ENCODE measurements around the gene EYA2. TPM values are rescaled to one million over a fixed set of nuclear protein-coding genes. Genes with fewer than 3 reads are reported as not detected.

Gene EYA2
- total and polyA plus RNA-seq, 2 donors from 2014 or later, result 2.6 to 7.9 TPM

- no peaks in the 10 kb centered on the region for H3K4me1 ChIP-seq (ENCODE audit: control insufficient read depth in 2 of 3, insufficient read depth in 2 of 3, low read depth in 1 of 3, low read length in 3 of 3)
- peaks cover 0 to 3% (median 0%) of the 10 kb centered on the region in 3 donors for H3K9me3 ChIP-seq (ENCODE audit: control insufficient read depth in 2 of 3, insufficient read depth in 1 of 3, low read length in 3 of 3)
- H3K27me3 ChIP-seq (ENCODE audit: control insufficient read depth, insufficient read depth, low read length), result no peaks in the 10 kb centered on the region
- peaks cover 0 to 9% (median 0%) of the 10 kb centered on the region in 3 donors for H3K36me3 ChIP-seq (ENCODE audit: control insufficient read depth in 2 of 3, insufficient read depth in 3 of 3, low read length in 3 of 3)
- no peak for TF ChIP-seq CTCF (IDR thresholded peaks at IDR 0.05; ENCODE audit: borderline replicate concordance, extremely low read depth, insufficient read depth)
- no peak overlapping the region for H3K4me3 ChIP-seq (ENCODE audit: low read length in 3 of 3)
- DNase-seq, result no peak
- no peak overlapping the region for H3K9ac ChIP-seq (ENCODE audit: low read length in 3 of 3)
- intact Hi-C loops (cut with DNase I), result loop anchor here (10.0 kb wide), 1 partner anchor 243 kb away; no protein-coding TSS in a partner anchor
- no peak overlapping the region for H3K27ac ChIP-seq (ENCODE audit: low read depth in 2 of 2, low read length in 2 of 2)
- FAIRE-seq, result no peak
Observed at GRCh38 chr20:47007826-47008655, 113.4 kb downstream of the EYA2 start.

DNA sequence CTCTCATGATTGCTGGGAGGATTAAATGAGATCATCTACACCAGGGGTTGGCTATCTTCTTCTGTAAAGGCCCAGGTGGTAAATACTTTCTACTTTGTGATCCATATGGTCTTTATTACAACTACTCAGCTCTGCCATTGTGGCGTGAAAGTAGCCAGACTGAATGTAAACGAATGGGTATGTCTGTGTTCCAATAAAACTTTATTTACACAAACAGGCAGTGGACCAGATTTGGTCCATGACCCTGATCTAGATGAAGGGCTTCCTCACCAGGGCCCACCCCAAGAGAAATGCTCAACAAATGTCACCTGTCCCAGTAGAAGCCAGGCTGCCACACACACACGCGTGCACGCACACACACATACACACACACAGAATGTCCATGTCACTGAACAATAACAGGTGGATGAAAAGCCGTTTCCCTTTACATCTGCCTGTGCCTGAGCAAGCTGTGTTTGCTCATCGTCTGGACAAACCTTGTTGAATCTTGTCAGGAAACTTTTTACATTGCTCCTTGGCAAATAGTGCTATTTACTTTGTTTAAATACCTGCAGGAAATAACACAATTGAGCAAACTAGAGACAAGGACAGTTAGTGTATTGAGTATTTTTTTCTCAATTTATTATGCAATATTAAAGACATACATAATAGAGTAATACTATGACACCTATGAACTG is 114.3 kb downstream of the EYA2 start:
- FAIRE-seq (no peak), DNase-seq (no peak)
- no peak overlapping the region for H3K27ac ChIP-seq (ENCODE audit: low read depth in 2 of 2, low read length in 2 of 2)
- H3K9me3 ChIP-seq (ENCODE audit: control insufficient read depth in 2 of 3, insufficient read depth in 1 of 3, low read length in 3 of 3), result peaks cover 0 to 3% (median 0%) of the 10 kb centered on the region in 3 donors
- H3K4me3 ChIP-seq (ENCODE audit: low read length in 3 of 3), result no peak overlapping the region
- H3K9ac ChIP-seq (ENCODE audit: low read length in 3 of 3), result no peak overlapping the region
- no peaks in the 10 kb centered on the region for H3K27me3 ChIP-seq (ENCODE audit: control insufficient read depth, insufficient read depth, low read length)
- intact Hi-C loops (cut with DNase I), result loop anchor here (10.0 kb wide), 1 partner anchor 244 kb away; no protein-coding TSS in a partner anchor
- H3K4me1 ChIP-seq (ENCODE audit: control insufficient read depth in 2 of 3, insufficient read depth in 2 of 3, low read depth in 1 of 3, low read length in 3 of 3), result no peaks in the 10 kb centered on the region
- peaks cover 0 to 9% (median 0%) of the 10 kb centered on the region in 3 donors for H3K36me3 ChIP-seq (ENCODE audit: control insufficient read depth in 2 of 3, insufficient read depth in 3 of 3, low read length in 3 of 3)
- TF ChIP-seq CTCF (IDR thresholded peaks at IDR 0.05; ENCODE audit: borderline replicate concordance, extremely low read depth, insufficient read depth), result no peak

DNA sequence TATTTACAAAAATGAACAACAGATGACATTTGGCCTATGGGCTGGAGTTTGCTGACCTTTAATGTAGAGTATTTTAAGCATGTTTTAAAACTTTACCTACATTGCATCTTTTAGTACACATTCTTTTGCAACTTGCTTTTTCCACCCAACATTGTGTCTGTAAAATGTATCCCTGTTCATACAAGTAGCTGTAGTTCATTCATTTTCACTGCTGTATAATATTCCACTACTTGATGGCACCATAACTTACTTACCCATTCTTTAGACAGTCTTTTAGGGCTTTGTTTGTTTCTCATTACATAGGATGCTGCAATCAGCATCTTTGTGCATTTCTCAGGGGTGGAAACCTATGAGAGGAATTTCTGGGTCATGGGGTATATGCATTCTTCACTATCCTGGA is 115.1 kb downstream of the EYA2 start:
- no peak overlapping the region for H3K4me3 ChIP-seq (ENCODE audit: low read length in 3 of 3)
- H3K27ac ChIP-seq (ENCODE audit: low read depth in 2 of 2, low read length in 2 of 2), result no peak overlapping the region
- no peak for TF ChIP-seq CTCF (IDR thresholded peaks at IDR 0.05; ENCODE audit: borderline replicate concordance, extremely low read depth, insufficient read depth)
- H3K4me1 ChIP-seq (ENCODE audit: control insufficient read depth in 2 of 3, insufficient read depth in 2 of 3, low read depth in 1 of 3, low read length in 3 of 3), result no peaks in the 10 kb centered on the region
- FAIRE-seq, result no peak
- H3K27me3 ChIP-seq (ENCODE audit: control insufficient read depth, insufficient read depth, low read length), result no peaks in the 10 kb centered on the region
- H3K9me3 ChIP-seq (ENCODE audit: control insufficient read depth in 2 of 3, insufficient read depth in 1 of 3, low read length in 3 of 3), result no peaks in the 10 kb centered on the region
- no peak for DNase-seq
- H3K9ac ChIP-seq (ENCODE audit: low read length in 3 of 3), result no peak overlapping the region
- peaks cover 0 to 7% (median 0%) of the 10 kb centered on the region in 3 donors for H3K36me3 ChIP-seq (ENCODE audit: control insufficient read depth in 2 of 3, insufficient read depth in 3 of 3, low read length in 3 of 3)
- intact Hi-C loops (cut with DNase I), result loop anchor here (10.0 kb wide), 1 partner anchor 245 kb away; no protein-coding TSS in a partner anchor

All from kidney (tissue), 14 donors.